ENCODE measurements around the gene STOX2.

The STOX2 gene

DNA sequence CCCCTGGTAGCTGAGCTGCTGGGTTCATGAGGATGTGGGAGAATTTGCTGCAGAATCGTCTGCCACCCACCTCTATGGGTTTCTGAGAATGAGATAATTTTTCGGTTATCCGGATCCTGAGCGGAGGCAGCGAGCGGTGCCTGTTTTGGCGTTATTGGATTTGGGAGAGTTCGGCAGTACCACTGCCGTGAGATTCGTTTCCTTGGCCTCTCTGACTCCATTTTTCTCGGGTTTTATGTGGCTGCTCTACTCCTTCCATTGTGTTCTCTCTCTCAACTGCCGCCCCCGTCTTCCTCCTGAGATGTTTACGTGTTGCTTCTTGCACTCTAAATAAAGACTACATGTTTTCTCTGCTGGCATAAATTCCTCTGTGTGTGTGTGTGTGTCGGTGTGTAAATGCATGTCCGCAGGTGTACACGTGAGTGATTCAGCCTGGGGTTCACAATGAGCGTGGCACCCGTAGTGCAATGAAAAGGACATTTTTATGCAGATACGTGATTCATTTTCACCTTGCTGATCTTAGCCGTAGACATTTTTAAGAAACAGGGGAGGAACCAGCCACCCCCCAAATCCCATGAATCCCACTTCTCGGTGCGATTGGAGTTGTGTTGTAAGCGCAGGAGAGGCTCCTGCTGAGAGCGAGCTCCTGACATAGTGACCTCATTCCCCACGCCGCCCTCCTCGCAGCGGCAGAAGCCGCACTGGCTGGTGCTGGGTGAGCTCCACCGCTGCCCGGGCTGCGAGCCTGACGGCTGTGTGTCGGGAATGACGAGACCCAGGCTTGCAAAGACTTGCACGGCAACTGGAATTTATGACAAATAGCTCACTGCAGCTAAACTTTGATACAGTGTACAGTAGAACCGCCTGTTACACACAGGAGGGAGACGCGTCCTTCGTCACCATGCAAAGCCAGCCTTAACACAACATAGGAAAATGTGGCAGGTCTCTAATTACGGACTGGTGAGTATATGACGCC lies 82.2 kb downstream of the STOX2 start:
- DNase-seq, result no peak

GRCh38 chr4:183987987-183988392 lies 82.9 kb downstream of the STOX2 start:
- no peak for DNase-seq

- DNase-seq, result no peak
Measured at GRCh38 chr4:183988874-183989273, 83.8 kb downstream of the STOX2 start.

GRCh38 chr4:183989461-183989860 lies 84.4 kb downstream of the STOX2 start:
- DNase-seq, result no peak

DNA sequence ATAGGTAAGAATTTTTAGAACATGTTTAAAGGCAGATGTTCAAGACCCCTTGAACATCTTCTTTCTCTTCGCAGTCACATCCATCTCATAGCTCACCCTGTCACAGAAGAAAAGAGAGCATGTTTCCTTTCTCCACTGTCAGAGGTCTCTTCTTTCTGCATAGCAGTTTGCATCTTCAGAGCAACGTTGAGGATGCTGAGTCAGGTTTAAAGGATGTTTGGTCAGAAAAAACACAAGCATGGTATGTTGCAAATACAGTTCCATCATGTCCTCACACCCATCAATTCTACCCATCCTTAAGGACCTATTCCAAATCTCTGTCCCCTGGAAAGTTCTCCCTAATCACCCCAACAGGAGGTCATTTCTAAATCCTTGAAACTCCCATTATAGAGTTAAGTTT lies 84.8 kb downstream of the STOX2 start:
- DNase-seq, result no peak

- no peak for DNase-seq
Measured at GRCh38 chr4:183993676-183994075, 88.6 kb downstream of the STOX2 start.

DNA sequence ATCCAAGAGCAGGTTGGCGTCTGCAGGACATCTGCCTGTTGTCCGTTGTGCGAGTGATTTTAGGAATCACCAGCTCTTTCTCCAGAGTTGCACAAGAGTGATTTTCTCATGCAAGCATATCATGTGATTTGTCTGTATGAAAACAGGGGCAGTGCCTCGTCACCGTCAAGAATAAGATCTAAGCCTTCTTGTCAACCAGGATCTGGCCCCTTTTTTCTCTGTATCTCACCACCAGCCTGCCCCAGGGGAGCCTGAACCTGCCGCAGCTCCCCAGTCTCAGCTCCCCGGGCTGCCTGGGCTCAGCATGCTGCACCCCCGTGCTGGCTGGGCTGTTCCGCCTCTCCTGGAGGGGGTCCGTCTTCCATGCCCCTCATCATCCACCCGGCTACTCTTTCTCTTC lies 90.5 kb downstream of the STOX2 start:
- no peak for DNase-seq

DNA sequence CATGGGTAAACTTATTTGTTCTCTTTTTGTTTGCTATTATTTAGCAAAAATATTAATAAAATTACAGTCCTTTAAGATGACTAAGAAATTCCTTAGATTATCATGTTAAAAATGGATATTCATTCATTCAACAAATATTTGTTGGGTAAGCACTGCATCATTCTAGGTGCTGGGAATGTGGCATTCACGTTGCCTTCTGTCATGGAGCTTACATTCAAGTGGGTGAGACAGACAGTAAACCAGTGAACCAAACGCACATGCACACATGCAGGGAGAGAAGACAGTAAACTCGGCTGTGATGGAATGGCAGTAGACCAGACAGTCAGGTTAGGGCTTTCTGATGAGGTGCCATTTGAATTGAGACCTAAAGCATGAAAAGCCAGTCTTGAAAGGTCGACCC lies 91.8 kb downstream of the STOX2 start:
- no peak for DNase-seq

GRCh38 chr4:183999435-183999834 lies 94.3 kb downstream of the STOX2 start:
- DNase-seq, result no peak

GRCh38 chr4:184000457-184001396 lies 95.6 kb downstream of the STOX2 start:
- DNase-seq, result no peak

DNA sequence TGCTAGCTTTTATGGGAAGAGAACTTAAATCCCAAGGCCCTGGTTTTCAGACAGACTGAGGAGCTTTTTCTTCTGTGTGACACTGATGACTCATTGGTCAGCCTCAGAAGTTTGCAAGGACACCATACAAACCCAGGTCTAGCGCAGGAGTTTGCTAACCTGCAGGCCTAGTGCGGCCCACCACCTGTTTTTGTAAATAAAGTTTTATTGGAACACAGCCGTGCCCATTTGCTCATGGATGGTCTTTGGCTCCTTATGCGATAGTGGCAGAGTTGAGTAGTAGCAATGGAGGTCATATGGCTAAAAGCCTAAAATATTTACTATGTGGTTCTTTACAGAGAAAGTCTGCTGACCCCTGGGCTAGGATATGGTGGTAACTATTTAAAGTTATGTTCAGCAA lies 98.3 kb downstream of the STOX2 start:
- no peak for DNase-seq

DNA sequence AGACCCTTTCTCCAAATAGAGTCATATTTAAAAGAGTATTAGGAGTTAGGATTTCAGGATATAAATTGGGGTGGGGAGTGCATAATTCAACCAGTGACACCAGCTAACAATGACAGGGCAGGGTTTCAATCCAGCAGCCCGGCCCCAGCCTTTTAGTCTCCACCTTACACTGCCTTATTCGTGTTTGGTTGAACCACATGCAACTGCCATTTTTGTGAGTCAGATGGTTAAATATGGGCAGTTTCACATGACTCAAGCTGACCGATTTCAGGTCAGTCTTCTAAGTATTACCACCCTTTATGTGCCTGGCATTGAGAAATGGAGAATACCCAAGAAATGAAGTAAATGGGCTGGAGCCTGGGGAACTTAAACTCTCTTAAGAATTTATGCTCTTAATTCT lies 102.8 kb downstream of the STOX2 start:
- DNase-seq, result no peak

GRCh38 chr4:184010696-184011095 lies 105.6 kb downstream of the STOX2 start:
- DNase-seq, result no peak

GRCh38 chr4:184011826-184012380 lies 106.8 kb downstream of the STOX2 start:
- DNase-seq, result no peak

DNA sequence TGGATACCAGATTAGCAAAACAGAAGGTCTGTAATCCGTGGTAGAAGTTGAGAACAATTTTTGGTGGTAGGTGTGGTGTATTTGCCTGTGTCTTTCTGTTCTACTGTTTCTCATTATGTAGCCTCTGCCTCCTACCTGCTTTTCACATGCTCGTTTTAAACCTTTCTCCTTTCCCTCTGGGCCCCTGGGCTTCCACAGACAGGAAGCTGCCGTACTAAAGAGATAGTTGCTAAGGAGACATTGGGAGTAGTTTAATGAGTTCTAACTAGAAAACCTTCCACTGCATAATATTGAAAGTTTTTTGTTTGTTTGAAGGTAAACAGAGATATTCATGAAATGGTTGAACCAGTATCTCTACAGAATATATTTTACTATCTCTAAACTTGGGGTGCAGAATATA lies 107.8 kb downstream of the STOX2 start:
- DNase-seq, result peak; percentile 33

DNA sequence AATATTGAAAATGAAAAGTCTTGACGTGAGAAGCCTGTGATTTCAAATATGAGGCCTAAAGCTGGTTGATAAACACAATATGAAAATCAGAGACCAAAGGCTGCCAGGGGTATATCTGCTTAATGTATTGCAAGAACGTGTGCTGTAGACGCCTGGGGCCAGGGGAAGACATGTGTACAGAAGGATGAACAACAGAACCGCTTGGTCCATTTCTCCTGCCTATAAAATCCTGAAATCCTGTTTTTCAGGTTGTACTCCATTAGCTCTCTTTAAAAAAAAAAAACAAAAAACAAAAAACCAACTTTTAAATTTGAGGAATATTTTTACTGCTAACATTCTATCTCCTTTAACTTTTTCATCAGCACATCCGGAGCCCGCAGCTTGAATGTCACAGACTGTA lies 109.2 kb downstream of the STOX2 start:
- DNase-seq, result no peak

GRCh38 chr4:184016759-184017668 lies 111.9 kb downstream of the STOX2 start:
- no peak for DNase-seq

- no peak for DNase-seq
Measured at GRCh38 chr4:184019076-184019475, 114.0 kb downstream of the STOX2 start.

DNA sequence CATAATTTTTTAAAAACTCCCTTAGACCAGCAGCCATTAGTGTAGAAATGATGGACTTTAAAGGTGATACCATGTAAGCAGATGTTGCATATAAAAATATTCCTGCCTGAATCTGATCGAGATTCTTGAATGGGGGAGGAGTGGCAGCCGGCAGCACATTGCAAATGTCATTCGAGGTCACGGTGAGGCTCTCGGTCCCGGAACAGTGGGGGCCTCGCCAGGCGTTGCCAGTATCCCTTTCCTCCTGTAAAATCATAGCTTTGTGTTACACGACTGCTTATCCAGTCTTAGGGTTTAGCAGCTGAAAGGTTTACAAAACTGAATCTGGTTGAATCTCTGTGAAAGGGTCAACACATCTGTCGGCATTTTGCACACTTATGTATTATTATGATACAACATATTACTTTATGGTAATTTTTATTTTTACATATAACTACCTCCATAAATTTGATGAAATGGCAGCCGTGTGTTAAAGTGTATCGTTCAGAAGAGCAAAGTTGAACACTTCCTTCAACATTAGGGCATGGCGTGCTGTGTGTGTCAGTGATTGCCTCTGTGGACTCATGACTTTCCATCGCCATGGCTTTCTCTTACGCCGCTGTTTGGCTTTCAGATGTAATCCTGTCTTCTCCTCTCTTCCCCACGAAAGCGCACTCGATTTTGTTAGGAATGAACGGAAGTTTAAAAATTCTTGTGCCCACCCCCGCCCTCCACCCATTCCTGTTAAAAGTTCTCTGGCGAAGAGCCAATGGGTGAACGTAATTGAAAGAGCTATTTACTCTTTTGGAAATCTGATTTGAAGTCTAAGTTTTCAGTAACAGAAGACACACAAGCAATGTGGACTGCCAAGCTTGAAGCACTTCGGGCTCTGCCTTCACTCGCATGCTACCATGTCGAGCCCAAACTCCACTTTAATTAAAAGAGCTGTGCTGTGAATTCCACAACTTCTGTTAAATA lies 114.8 kb downstream of the STOX2 start:
- DNase-seq, result no peak

- DNase-seq, result no peak
Measured at GRCh38 chr4:184021389-184021788, 116.3 kb downstream of the STOX2 start.
